ENCODE data around the gene SLC30A5.
"Not testable (repeated sequence)": the region's sequence is repeated elsewhere in the genome, so short reads cannot be mapped to it uniquely, and the experiment has no call there.

The SLC30A5 gene

DNA sequence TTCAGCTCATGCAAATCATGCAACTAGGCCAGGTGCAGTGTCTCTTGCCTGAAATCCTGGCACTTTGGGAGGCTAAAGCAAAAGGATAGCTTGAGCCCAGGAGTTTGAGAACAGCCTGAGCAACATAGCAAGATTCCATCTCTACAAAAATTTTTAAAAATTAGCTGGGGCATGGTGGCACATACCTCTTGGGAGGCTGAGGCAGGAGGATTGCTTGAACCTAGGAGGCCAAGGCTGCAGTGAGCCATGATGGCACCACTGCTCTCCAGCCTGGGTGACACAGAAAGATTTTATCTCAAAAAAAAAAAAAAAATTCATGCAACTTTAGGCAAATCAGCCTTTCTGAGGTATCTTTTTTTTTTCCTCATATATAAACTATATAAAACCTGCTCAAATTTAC is 37.5 kb downstream of the SLC30A5 start:
- DNase-seq (ENCODE audit: low spot score) = no peak
- Histone ChIP-seq H4K8ac (ENCODE audit: low read depth, low read length) (no peak overlapping the region), H3K4me1 (ENCODE audit: control insufficient read depth in 2 of 2, insufficient read depth in 1 of 2, low read depth in 1 of 2, low read length in 2 of 2) (no peaks in the 10 kb centered on the region), H2BK120ac (ENCODE audit: low read depth, low read length) (no peak overlapping the region), H3K23ac (ENCODE audit: low read depth, low read length, poor library complexity) (no peak overlapping the region), H2BK12ac (ENCODE audit: low read length) (no peak overlapping the region), H3K4me3 (ENCODE audit: low read length in 2 of 2) (no peak overlapping the region), H3K14ac (ENCODE audit: low read length) (no peak overlapping the region), H3K27ac (replicated peaks; ENCODE audit: low read length) (no peak overlapping the region), H4K91ac (ENCODE audit: low read depth, low read length, poor library complexity) (no peak overlapping the region), H2AFZ (ENCODE audit: low read length) (no peak overlapping the region), H3K4me2 (ENCODE audit: insufficient read depth, low read length, poor library complexity, severe bottlenecking) (no peak overlapping the region), H3K27me3 (ENCODE audit: control insufficient read depth in 3 of 3, insufficient read depth in 3 of 3, low read depth in 1 of 3, low read length in 3 of 3) (no peaks in the 10 kb centered on the region), H3K9me3 (replicated peaks in 1 of 2; ENCODE audit: control insufficient read depth in 2 of 2, insufficient read depth in 1 of 2, low read depth in 1 of 2, low read length in 2 of 2) (no peaks in the 10 kb centered on the region), H3K18ac (ENCODE audit: low read length) (no peak overlapping the region), H2BK5ac (ENCODE audit: low read length) (no peak overlapping the region), H3K9ac (ENCODE audit: low read depth, low read length, poor library complexity) (no peak overlapping the region), H3K36me3 (replicated peaks in 1 of 2; ENCODE audit: control insufficient read depth in 2 of 2, insufficient read depth in 2 of 2, low read length in 2 of 2) (peaks cover 0 to 40% of the 10 kb centered on the region in 2 donors), H2BK15ac (ENCODE audit: low read length) (no peak overlapping the region), H2AK5ac (ENCODE audit: low read depth, low read length) (no peak overlapping the region), H3K79me1 (ENCODE audit: low read depth, low read length) (no peaks in the 10 kb centered on the region), H3K4ac (ENCODE audit: low read length) (no peak overlapping the region)

DNA sequence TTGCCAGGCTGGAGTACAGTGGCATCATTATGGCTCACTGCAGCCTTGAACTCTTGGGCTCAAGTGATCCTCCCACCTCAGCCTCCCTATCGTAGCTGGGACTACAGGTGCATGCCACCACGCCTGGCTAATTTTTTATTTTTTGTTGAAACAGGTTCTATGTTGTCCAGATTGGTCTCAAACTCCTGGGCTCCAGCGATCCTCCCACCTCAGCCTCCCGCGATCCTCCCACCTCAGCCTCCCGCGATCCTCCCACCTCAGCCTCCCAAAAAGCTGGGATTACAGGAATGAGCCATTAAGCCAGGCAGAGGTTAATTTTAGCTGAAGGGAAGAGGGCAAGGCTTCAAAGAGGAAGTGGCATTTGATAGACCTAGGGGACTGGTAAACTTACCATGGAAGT is 40.3 kb downstream of the SLC30A5 start:
- H3K18ac ChIP-seq (ENCODE audit: low read length) = no peak overlapping the region
- no peak overlapping the region for H3K27ac ChIP-seq (replicated peaks; ENCODE audit: low read length)
- H3K79me1 ChIP-seq (ENCODE audit: low read depth, low read length) = no peaks in the 10 kb centered on the region
- H4K91ac ChIP-seq (ENCODE audit: low read depth, low read length, poor library complexity) = no peak overlapping the region
- H3K14ac ChIP-seq (ENCODE audit: low read length) = no peak overlapping the region
- no peak overlapping the region for H3K23ac ChIP-seq (ENCODE audit: low read depth, low read length, poor library complexity)
- H3K9ac ChIP-seq (ENCODE audit: low read depth, low read length, poor library complexity) = no peak overlapping the region
- H2AK5ac ChIP-seq (ENCODE audit: low read depth, low read length) = no peak overlapping the region
- no peaks in the 10 kb centered on the region for H3K27me3 ChIP-seq (ENCODE audit: control insufficient read depth in 3 of 3, insufficient read depth in 3 of 3, low read depth in 1 of 3, low read length in 3 of 3)
- no peak overlapping the region for H2BK15ac ChIP-seq (ENCODE audit: low read length)
- no peak overlapping the region for H2BK5ac ChIP-seq (ENCODE audit: low read length)
- no peaks in the 10 kb centered on the region for H3K4me1 ChIP-seq (ENCODE audit: control insufficient read depth in 2 of 2, insufficient read depth in 1 of 2, low read depth in 1 of 2, low read length in 2 of 2)
- no CpG with 5 or more reads among the region's 7 CpGs for WGBS, 2 donors (ENCODE audit: extremely low coverage in 2 of 2, insufficient read length in 2 of 2, insufficient replicate concordance in 1 of 2)
- peaks cover 0 to 17% of the 10 kb centered on the region in 2 donors for H3K36me3 ChIP-seq (replicated peaks in 1 of 2; ENCODE audit: control insufficient read depth in 2 of 2, insufficient read depth in 2 of 2, low read length in 2 of 2)
- no peak overlapping the region for H2BK12ac ChIP-seq (ENCODE audit: low read length)
- DNase-seq (ENCODE audit: low spot score) = no peak
- H3K4me2 ChIP-seq (ENCODE audit: insufficient read depth, low read length, poor library complexity, severe bottlenecking) = no peak overlapping the region
- H4K8ac ChIP-seq (ENCODE audit: low read depth, low read length) = no peak overlapping the region
- H3K9me3 ChIP-seq (replicated peaks in 1 of 2; ENCODE audit: control insufficient read depth in 2 of 2, insufficient read depth in 1 of 2, low read depth in 1 of 2, low read length in 2 of 2) = no peaks in the 10 kb centered on the region
- H2BK120ac ChIP-seq (ENCODE audit: low read depth, low read length) = no peak overlapping the region
- H2AFZ ChIP-seq (ENCODE audit: low read length) = no peak overlapping the region
- no peak overlapping the region for H3K4ac ChIP-seq (ENCODE audit: low read length)
- no peak overlapping the region for H3K4me3 ChIP-seq (ENCODE audit: low read length in 2 of 2)

- Histone ChIP-seq H3K4ac (ENCODE audit: low read length) (no peak overlapping the region), H3K4me3 (ENCODE audit: low read length in 2 of 2) (no peak overlapping the region), H2BK5ac (ENCODE audit: low read length) (no peak overlapping the region)
These were observed 42.5 kb downstream of the SLC30A5 start for GRCh38 chr5:69136293-69136692.

GRCh38 chr5:69137208-69137607 is 43.4 kb downstream of the SLC30A5 start:
- H2BK12ac ChIP-seq (ENCODE audit: low read length); H2BK120ac ChIP-seq (ENCODE audit: low read depth, low read length); H3K27me3 ChIP-seq (ENCODE audit: control insufficient read depth in 3 of 3, insufficient read depth in 3 of 3, low read depth in 1 of 3, low read length in 3 of 3); H3K4me1 ChIP-seq (ENCODE audit: control insufficient read depth in 2 of 2, insufficient read depth in 1 of 2, low read depth in 1 of 2, low read length in 2 of 2); H3K14ac ChIP-seq (ENCODE audit: low read length); H3K27ac ChIP-seq (replicated peaks; ENCODE audit: low read length); H2AK5ac ChIP-seq (ENCODE audit: low read depth, low read length); H2BK5ac ChIP-seq (ENCODE audit: low read length); H2BK15ac ChIP-seq (ENCODE audit: low read length); DNase-seq (ENCODE audit: low spot score); H3K4me2 ChIP-seq (ENCODE audit: insufficient read depth, low read length, poor library complexity, severe bottlenecking); H3K4me3 ChIP-seq (ENCODE audit: low read length in 2 of 2); H3K18ac ChIP-seq (ENCODE audit: low read length); H3K9me3 ChIP-seq (replicated peaks in 1 of 2; ENCODE audit: control insufficient read depth in 2 of 2, insufficient read depth in 1 of 2, low read depth in 1 of 2, low read length in 2 of 2); H3K4ac ChIP-seq (ENCODE audit: low read length); H3K23ac ChIP-seq (ENCODE audit: low read depth, low read length, poor library complexity); H4K91ac ChIP-seq (ENCODE audit: low read depth, low read length, poor library complexity); H2AFZ ChIP-seq (ENCODE audit: low read length); H4K8ac ChIP-seq (ENCODE audit: low read depth, low read length); H3K9ac ChIP-seq (ENCODE audit: low read depth, low read length, poor library complexity); H3K36me3 ChIP-seq (replicated peaks in 1 of 2; ENCODE audit: control insufficient read depth in 2 of 2, insufficient read depth in 2 of 2, low read length in 2 of 2); H3K79me1 ChIP-seq (ENCODE audit: low read depth, low read length): not testable (repeated sequence)
- WGBS, 2 donors (ENCODE audit: extremely low coverage in 2 of 2, insufficient read length in 2 of 2, insufficient replicate concordance in 1 of 2) = no CpG with 5 or more reads among the region's 1 CpG

More at GRCh38 chr5:69136293-69136692, 42.5 kb downstream of the SLC30A5 start:
- Histone ChIP-seq H3K4me1 (ENCODE audit: control insufficient read depth in 2 of 2, insufficient read depth in 1 of 2, low read depth in 1 of 2, low read length in 2 of 2) (no peaks in the 10 kb centered on the region), H3K23ac (ENCODE audit: low read depth, low read length, poor library complexity) (no peak overlapping the region), H2BK15ac (ENCODE audit: low read length) (no peak overlapping the region), H3K9me3 (replicated peaks in 1 of 2; ENCODE audit: control insufficient read depth in 2 of 2, insufficient read depth in 1 of 2, low read depth in 1 of 2, low read length in 2 of 2) (no peaks in the 10 kb centered on the region), H4K8ac (ENCODE audit: low read depth, low read length) (no peak overlapping the region), H3K27ac (replicated peaks; ENCODE audit: low read length) (no peak overlapping the region), H2AK5ac (ENCODE audit: low read depth, low read length) (no peak overlapping the region), H2AFZ (ENCODE audit: low read length) (no peak overlapping the region), H3K9ac (ENCODE audit: low read depth, low read length, poor library complexity) (no peak overlapping the region), H3K36me3 (replicated peaks in 1 of 2; ENCODE audit: control insufficient read depth in 2 of 2, insufficient read depth in 2 of 2, low read length in 2 of 2) (peaks cover 0 to under 1% of the 10 kb centered on the region in 2 donors), H2BK12ac (ENCODE audit: low read length) (no peak overlapping the region), H3K27me3 (ENCODE audit: control insufficient read depth in 3 of 3, insufficient read depth in 3 of 3, low read depth in 1 of 3, low read length in 3 of 3) (no peaks in the 10 kb centered on the region), H3K79me1 (ENCODE audit: low read depth, low read length) (no peaks in the 10 kb centered on the region), H3K4me2 (ENCODE audit: insufficient read depth, low read length, poor library complexity, severe bottlenecking) (no peak overlapping the region), H4K91ac (ENCODE audit: low read depth, low read length, poor library complexity) (no peak overlapping the region), H2BK120ac (ENCODE audit: low read depth, low read length) (no peak overlapping the region), H3K14ac (ENCODE audit: low read length) (no peak overlapping the region), H3K18ac (ENCODE audit: low read length) (no peak overlapping the region)
- no CpG with 5 or more reads among the region's 3 CpGs for WGBS, 2 donors (ENCODE audit: extremely low coverage in 2 of 2, insufficient read length in 2 of 2, insufficient replicate concordance in 1 of 2)
- DNase-seq (ENCODE audit: low spot score) = no peak

Measured in neuronal stem cell (in vitro differentiated cells).